HEK293T (cell line): ENCODE measurements around the gene HJV.

ENCODE experiments used
- CTCF ChIA-PET: fragments of 350-600 bp; formaldehyde crosslinking; extraction: SDS; loops from one replicate; lab custom pipeline; 2021; ENCODE audit warnings: antibody characterized with exemption, inconsistent platforms; lab: Yijun Ruan, JAX
- POLR2A ChIA-PET: fragments of 350-600 bp; formaldehyde crosslinking; extraction: SDS; loops from one replicate; lab custom pipeline; 2020; ENCODE audit warnings: antibody characterized with exemption, inconsistent platforms; lab: Yijun Ruan, JAX
- DNase-seq: peaks from one replicate; pipeline ENCODE4 v3.0.0; 2012; ENCODE audit warnings: mixed read lengths; ENCODE audit errors: extremely low spot score
- ARNT ChIP-seq: fragments of 450-650 bp; IDR thresholded peaks from 2 replicates; pipeline ENCODE4 v1.6.1; 2017; ENCODE audit warnings: mild to moderate bottlenecking
- BHLHE40 ChIP-seq: fragments of 450-650 bp; IDR thresholded peaks from 2 replicates; pipeline ENCODE4 v1.6.1; 2016; ENCODE audit warnings: mild to moderate bottlenecking, moderate library complexity, borderline replicate concordance
- CTBP1 ChIP-seq: fragments of 450-650 bp; IDR thresholded peaks from 2 replicates; pipeline ENCODE4 v1.6.1; 2016; ENCODE audit warnings: borderline replicate concordance
- ELF4 ChIP-seq: fragments of 450-650 bp; IDR thresholded peaks from 2 replicates; pipeline ENCODE4 v1.6.1; 2017; ENCODE audit warnings: antibody characterized with exemption
- FOXA1 ChIP-seq: fragments of 450-650 bp; IDR thresholded peaks from 2 replicates; pipeline ENCODE4 v1.6.1; 2016; ENCODE audit warnings: mild to moderate bottlenecking
- FOXK2 ChIP-seq: fragments of 450-650 bp; IDR thresholded peaks from 2 replicates; pipeline ENCODE4 v1.6.1; 2016; ENCODE audit warnings: mild to moderate bottlenecking
- FOXM1 ChIP-seq: fragments of 450-650 bp; IDR thresholded peaks from 2 replicates; pipeline ENCODE4 v1.6.1; 2017; ENCODE audit warnings: mild to moderate bottlenecking, borderline replicate concordance
- HDGF ChIP-seq: fragments of 450-650 bp; IDR thresholded peaks from 2 replicates; pipeline ENCODE4 v1.6.1; 2017; ENCODE audit warnings: antibody characterized with exemption, borderline replicate concordance
- L3MBTL2 ChIP-seq: fragments of 450-650 bp; conservative IDR thresholded peaks from 2 replicates; pipeline ENCODE4 v1.6.1; 2016; ENCODE audit warnings: mild to moderate bottlenecking
- LEF1 ChIP-seq: fragments of 450-650 bp; IDR thresholded peaks from 2 replicates; pipeline ENCODE4 v1.6.1; 2017; ENCODE audit warnings: mild to moderate bottlenecking, borderline replicate concordance
- NFRKB ChIP-seq: fragments of 450-650 bp; IDR thresholded peaks from 2 replicates; pipeline ENCODE4 v1.6.1; 2016; ENCODE audit warnings: mild to moderate bottlenecking, moderate library complexity
- SP1 ChIP-seq: fragments of 450-650 bp; IDR thresholded peaks from 2 replicates; pipeline ENCODE4 v1.6.1; 2017
- SUZ12 ChIP-seq: fragments of 450-650 bp; IDR thresholded peaks from 2 replicates; pipeline ENCODE4 v1.6.1; 2016; ENCODE audit warnings: mild to moderate bottlenecking
- TARDBP ChIP-seq: fragments of 450-650 bp; IDR thresholded peaks from 2 replicates; pipeline ENCODE4 v1.6.1; 2016
- ZNF384 ChIP-seq: fragments of 450-650 bp; IDR thresholded peaks from 2 replicates; pipeline ENCODE4 v1.6.1; 2016
- TF ChIP-seq, protein P1 (sequence below): fragments of 450-650 bp; IDR thresholded peaks from 2 replicates; pipeline ENCODE4 v1.6.1; 2016

Gene HJV

GRCh38 chr1:146021050-146021445 lies 487 bp downstream of the HJV start:
- POLR2A ChIA-PET, result interaction anchor here (0.7 to 2.1 kb wide), 4 partner anchors 18 to 176 kb away, joined by 3 to 8 read pairs (median 4); partner anchors contain the start of genes ANKRD34A, NUDT17 and POLR3GL
- DNase-seq, result no peak
- TF ChIP-seq FOXM1 (no peak), FOXK2 (no peak)
- CTCF ChIA-PET, result interaction anchor here (1.2 to 3.0 kb wide), 2 partner anchors 11 to 44 kb away, joined by 4 to 19 read pairs; no protein-coding TSS in a partner anchor

DNA sequence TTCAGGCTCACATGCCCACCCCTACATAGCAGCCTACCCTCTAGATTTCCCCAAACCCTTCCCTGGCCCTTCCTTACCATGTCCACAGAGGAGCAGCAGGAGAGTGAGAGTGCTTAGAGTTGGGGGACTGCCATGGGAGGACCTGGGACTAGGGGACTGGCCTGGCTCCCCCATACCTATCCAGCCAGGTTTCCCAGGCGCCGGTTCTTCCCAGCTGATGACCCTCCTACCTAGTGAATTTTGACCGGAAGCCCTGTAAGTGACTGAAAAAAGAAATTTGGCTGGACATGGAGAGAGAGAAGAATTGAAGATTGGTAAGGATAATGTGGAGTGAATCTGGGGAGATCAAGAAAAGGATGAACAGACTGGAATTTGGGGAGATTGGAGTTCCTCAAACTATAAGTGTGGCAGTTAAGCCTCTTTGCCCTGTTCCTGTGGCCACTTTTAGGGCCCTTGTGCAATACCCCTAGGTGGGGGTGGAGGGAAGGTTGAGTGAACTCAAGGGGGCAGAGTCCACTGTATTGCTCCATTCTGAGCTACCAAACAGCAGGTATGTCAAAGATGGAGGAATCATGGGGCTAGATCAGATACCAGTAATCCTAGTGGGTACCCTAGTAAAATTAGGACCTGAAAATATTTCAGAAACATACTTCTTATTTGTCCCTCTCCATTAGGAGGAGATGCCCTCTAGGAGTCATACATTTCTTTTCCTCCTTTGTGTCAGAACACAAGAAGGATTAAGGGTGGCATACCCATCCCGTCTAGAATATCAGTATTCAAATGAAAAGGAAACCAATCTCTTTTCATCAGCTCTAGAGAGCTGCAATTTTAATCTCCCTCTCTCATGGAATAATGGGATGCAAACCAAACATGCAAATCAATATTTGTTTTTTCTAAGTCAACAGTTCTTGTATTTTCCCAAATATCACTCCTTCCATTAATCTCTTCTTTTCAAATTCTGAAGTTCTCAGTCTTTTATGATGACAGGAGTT lies 1.2 kb downstream of the HJV start:
- ChIA-PET CTCF (interaction anchor here (3.0 kb wide), 1 partner anchor 12 kb away, joined by 19 read pairs; no protein-coding TSS in a partner anchor), POLR2A (interaction anchor here (2.1 kb wide), 1 partner anchor 32 kb away, joined by 8 read pairs; no protein-coding TSS in a partner anchor)

DNA sequence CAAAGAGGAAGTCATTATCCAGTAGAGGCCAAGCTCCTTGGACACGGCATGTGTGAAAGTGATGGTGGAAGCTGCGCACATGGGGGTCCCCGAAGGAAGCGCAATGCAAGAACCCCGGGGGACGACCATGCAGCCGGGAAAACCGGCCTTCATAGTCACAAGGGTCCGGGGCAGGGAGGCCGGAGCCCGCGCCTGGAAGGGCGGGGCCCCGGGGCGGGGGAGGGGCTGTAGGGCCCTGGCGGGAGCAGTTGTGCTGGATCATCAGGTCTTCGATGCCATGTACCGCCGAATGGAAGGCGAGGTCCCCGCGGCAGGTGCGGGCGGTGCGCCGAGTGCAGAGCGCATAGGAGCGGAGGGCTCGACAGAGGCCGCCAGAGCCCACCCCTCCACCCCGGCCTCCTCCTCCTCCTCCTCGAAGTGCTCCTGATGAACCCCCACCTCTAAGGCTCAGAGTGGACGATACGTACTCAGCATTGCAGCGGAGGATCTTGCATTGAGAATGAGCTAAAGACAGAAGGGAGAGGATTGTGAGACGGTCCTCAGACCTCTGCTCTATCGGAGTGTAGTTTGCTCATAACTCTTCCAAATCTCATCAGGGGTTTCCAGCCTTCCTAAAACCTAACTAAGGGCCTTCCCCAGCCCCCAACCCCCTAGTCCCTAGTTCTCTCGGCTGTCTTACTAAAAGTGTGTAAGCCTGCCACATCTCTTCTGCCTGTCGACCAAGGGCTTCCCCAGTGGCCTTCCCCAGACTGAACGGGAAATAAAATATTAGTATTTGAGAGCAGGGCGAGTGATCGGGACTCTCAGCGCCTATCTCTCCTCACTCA lies 2.1 kb downstream of the HJV start:
- TF ChIP-seq ELF4 (no peak), CTBP1 (no peak), HDGF (no peak), FOXA1 (no peak), BHLHE40 (no peak), LEF1 (no peak), NFRKB (no peak), SUZ12 (no peak)
- no peak for DNase-seq
- ChIA-PET CTCF (interaction anchor here (3.0 kb wide), 1 partner anchor 13 kb away, joined by 19 read pairs; no protein-coding TSS in a partner anchor), POLR2A (interaction anchor here (0.9 to 3.1 kb wide), 4 partner anchors 19 to 160 kb away, joined by 6 to 16 read pairs (median 7); partner anchors contain the start of genes ANKRD34A, PIAS3, POLR3GL and RBM8A)

More for the DNA sequence above, 1.2 kb downstream of the HJV start:
- TF ChIP-seq HDGF (no peak), ZNF384 (no peak), SUZ12 (no peak), ELF4 (no peak), NFRKB (no peak), FOXK2 (no peak), FOXA1 (no peak), CTBP1 (no peak)
- TF ChIP-seq, protein P1, sequence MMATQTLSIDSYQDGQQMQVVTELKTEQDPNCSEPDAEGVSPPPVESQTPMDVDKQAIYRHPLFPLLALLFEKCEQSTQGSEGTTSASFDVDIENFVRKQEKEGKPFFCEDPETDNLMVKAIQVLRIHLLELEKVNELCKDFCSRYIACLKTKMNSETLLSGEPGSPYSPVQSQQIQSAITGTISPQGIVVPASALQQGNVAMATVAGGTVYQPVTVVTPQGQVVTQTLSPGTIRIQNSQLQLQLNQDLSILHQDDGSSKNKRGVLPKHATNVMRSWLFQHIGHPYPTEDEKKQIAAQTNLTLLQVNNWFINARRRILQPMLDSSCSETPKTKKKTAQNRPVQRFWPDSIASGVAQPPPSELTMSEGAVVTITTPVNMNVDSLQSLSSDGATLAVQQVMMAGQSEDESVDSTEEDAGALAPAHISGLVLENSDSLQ, result no peak
- no peak for DNase-seq

GRCh38 chr1:146016891-146017290 lies 4.6 kb downstream of the HJV start:
- DNase-seq, result no peak
- CTCF ChIA-PET, result interaction anchor here (0.8 to 2.3 kb wide), 5 partner anchors 9 to 125 kb away, joined by 3 to 13 read pairs (median 7); no protein-coding TSS in a partner anchor
- no peak for TF ChIP-seq FOXM1
- TF ChIP-seq NFRKB, result no peak
- no peak for TF ChIP-seq CTBP1
- no peak for TF ChIP-seq FOXA1
- no peak for TF ChIP-seq L3MBTL2
- TF ChIP-seq FOXK2, result no peak
- no peak for TF ChIP-seq SUZ12
- POLR2A ChIA-PET, result interaction anchor here (1.9 to 3.1 kb wide), 3 partner anchors 21 to 89 kb away, joined by 4 to 16 read pairs (median 6); partner anchors contain the start of gene RBM8A

DNA sequence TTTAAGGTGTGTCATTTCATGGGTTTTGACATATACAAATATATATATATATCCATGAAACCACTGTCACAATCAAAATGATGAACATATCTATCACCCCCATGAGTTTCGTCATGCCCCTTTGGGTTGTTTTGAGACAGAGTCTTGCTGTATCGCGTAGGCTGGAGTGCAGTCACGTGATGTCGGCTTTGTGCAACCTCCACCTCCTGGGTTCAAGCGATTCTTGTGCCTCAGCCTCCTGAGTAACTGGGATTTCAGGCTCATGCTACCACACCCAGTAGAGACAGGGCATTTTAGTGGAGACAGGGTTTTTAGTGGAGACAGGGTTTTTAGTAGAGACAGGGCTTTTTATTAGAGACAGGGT lies 8.0 kb downstream of the HJV start:
- POLR2A ChIA-PET, result no interaction called here

More for the DNA sequence above, 8.0 kb downstream of the HJV start:
- TF ChIP-seq ZNF384, result no peak
- no peak for TF ChIP-seq ELF4
- no peak for TF ChIP-seq FOXK2
- no peak for TF ChIP-seq L3MBTL2
- TF ChIP-seq SP1, result no peak
- TF ChIP-seq BHLHE40, result no peak
- no peak for TF ChIP-seq LEF1
- TF ChIP-seq, protein P1, result no peak
- TF ChIP-seq SUZ12, result no peak
- no peak for TF ChIP-seq HDGF
- no peak for TF ChIP-seq FOXA1
- TF ChIP-seq ARNT, result no peak
- no peak for TF ChIP-seq FOXM1
- no peak for TF ChIP-seq CTBP1
- no peak for TF ChIP-seq TARDBP
- no peak for DNase-seq
- CTCF ChIA-PET, result interaction anchor here (0.7 to 1.4 kb wide), 3 partner anchors 36 to 154 kb away, joined by 3 read pairs; partner anchors contain the start of gene PIAS3
